GM18909 (cell line): Measurements from ENCODE around the gene MANEAL.

Experiments used
- ATAC-seq: cut with Tn5 transposase; IDR thresholded peaks from one replicate; pipeline ENCODE4 v1.9.1; 2021; ENCODE audit warnings: mild to moderate bottlenecking; ENCODE audit not compliant: unreplicated experiment, poor library complexity

The MANEAL gene

DNA sequence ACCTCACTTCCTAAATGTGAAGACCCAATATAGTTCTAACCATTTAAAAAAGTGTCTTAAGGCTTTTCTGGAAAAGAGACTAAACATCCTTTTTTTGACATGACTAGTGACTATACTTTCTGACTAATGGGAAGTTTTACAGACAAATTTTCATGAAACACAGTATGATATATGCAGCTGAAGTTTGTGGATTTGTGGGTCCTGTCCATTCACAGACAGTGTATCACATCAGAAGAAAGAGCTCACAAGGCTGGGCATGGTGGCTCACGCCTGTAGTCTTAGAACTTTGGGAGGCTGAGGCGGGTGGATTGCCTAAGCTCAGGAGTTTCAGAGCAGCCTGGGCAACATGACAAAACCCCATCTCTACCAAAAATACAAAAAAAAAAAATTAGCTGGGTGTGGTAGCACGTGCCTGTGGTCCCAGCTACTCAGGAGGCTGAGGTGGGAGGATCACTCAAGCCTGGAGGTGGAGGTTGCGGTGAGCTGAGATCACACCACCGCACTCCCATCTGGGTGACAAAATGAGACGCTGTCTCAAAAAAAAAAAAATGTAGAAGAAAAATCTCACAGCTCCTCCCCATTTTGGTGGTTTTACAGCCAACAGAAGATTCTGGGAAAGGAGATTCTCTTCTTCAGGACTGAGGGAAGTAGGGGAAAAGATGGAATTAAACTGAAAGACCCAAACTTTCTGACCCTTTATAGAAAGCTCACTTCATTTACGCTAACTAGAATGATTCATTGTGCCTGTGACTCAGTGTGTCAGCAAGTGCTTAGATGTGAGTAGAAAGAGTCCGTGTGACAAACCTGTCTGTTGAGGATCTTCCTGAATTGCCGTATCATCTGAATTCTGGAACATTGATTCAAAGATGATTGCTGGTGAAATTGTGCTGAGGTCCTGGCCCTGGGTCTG, 29.5 kb downstream of the MANEAL start:
- no peak for ATAC-seq

DNA sequence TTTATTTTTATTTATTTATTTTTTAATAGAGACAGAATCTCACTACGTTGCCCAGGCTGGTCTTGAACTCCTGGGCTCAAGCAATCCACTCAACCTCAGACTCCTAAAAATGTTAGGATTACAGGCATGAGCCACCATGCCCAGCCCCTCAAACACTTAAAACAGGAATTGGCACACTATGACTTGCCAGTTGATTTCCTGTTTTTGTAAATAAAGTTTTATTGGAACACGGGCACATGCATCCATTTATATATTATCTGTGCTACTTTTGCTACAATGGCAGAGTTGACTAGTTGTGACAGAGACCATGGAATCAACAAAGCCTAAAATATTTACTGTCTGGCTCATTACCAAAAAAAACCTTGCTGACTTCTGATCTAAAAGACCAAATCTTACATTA, 30.4 kb downstream of the MANEAL start:
- ATAC-seq = no peak

DNA sequence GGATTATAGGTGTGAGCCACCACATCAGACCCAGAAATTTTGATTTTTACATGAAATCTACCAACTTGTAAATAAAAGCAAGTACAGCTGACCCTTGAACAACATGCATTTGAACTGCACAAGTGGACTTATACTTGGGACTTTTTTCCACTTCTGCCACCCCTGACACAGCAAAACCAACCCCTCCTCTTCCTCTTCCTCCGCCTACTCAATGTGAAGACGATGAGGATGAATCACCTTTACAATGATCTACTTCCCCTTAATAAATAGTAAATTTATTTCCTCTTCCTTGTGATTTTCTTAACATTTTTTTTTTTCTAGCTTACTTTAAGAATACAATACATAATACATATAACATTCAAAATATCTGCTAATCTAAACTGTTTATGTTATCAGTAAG, 31.9 kb downstream of the MANEAL start:
- ATAC-seq = no peak

DNA sequence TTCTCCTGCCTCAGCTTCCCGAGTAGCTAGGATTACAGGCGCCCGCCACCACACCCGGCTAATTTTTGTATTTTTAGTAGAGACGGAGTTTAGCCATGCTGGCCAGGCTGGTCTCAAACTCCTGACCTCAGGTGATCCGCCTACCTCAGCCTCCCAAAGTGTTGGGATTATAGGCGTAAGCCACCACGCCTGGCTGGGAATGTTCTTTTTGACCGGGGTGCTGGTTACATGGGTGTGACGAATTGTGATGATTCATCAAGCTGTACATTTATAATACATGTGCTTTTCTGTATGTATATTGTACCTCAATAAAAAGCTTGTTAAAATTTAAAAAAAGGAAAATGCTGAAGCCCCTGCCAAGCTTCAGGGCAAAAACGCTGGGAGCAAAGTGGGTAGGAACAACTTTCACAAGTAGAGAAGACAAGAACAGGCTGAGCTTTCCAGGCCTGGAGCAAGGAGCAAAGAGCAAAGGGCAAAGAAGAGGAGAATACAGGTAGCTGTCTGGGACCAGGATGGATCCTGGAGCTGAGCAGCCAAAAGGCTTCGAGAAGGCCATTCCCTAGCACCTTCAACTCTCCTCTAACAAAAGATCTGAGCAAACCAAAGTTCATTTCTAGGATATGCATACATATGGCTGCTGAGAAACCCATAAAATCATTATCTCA, 34.9 kb downstream of the MANEAL start:
- ATAC-seq = no peak

DNA sequence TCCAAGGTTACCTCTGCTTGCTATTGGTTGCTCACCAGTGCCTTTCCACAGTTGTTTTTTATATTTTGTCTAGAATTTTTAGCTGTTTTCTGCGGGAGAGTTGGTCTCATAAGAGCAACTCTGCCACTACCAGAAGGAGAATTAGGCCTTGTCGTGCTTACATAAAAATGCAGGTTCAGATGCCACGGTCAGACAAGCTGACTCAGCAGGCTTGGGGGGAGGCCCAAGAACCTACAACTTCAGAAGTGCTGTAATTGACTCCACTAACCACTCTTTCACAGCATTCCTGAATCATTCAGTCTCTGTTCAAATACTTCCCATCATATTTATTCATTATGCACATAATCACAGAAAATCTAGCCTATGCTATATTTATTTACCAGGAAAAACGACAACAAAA, 37.5 kb downstream of the MANEAL start:
- no peak for ATAC-seq

DNA sequence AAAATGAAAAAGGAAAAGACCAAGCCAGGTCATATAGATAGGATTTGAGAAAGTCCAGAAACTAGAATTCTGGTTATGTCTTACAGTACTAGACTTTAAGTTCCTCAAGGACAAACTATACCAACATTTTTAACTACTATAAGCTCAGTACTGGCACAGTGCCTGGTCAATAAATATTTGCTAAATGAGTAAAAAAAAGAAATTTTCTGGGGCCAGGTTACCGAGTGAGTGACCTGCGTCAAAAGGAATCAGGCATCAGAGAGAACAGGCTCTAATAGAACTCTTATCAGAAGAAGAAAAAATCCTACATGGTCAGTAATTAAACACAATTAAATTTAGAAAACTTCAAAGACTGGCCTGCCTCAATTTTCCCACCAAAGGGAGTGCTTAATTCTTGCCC, 38.2 kb downstream of the MANEAL start:
- no peak for ATAC-seq

DNA sequence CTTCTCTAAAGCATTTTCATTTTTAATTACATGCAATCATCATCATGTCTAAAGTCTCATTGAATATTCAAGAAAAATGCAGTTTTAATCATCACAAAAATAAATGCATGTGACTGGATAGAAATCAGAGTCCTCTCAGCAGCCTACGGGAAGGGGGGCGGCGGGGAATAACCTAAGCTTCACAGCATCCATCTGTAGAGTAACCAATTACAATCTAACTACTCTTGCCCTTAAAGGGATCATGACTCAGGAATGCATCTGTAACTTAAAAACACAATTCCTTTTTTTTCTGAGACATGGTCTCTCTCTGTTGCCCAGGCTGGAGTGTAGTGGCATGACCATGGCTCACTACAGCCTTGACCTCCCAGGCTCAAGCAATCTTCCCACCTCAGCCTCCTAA, 43.1 kb downstream of the MANEAL start:
- ATAC-seq = no peak

DNA sequence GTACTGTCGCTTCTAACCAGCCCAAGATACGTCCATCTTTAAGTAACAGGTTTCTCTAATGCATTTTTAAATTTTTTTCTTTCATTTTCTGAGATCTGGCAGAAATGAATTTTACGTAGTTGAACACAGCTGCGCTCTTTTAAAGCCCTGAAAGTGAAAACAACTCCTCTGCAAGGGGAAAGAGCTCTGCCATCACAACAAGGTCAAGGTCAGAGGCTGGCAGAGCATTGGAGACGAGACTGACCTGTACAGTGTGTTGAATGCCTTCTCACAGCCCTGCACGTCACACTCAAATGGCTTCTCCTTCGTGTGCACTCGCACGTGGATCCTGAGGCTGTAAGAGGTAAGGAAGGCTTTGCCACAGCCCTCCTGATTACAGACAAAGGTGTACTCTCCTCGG, 46.0 kb downstream of the MANEAL start:
- no peak for ATAC-seq

DNA sequence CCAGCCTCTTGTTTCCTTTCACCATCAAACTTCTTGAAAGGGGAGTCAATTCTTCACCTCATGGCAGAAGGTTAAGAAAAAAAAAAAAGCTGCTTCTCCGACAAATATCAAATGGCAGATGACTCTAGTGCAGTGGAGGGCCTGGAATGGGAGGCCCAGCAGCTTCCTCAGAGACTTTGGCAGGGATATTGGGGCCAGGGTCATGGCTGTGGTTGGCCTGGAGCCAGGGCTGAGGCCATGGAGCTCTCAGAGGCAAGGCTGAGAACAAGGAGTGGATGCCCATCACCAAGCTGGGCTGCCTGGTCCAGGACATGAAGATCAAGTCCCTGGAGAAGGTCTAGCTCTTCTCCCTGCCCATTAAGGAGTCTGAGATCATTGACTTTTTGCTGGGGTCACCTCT, 47.1 kb downstream of the MANEAL start:
- no peak for ATAC-seq

DNA sequence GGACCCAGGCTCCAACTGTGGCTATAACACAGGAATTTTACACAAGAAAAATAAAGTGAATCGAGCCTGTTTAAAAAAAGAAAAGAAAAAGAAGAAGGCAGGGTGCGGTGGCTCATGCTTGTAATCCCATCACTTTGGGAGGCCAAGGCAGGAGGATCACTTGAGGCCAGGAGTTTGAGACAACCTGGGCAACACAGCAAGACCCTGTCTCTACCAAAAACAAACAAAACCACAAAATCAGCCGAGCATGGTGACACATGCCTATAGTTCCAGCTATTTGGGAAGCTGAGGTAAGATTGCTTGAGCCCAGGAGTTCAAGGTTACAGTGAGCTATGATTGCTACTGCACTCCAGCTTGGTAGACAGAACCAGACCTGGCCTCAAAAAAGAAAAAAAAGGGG, 48.0 kb downstream of the MANEAL start:
- ATAC-seq = no peak

DNA sequence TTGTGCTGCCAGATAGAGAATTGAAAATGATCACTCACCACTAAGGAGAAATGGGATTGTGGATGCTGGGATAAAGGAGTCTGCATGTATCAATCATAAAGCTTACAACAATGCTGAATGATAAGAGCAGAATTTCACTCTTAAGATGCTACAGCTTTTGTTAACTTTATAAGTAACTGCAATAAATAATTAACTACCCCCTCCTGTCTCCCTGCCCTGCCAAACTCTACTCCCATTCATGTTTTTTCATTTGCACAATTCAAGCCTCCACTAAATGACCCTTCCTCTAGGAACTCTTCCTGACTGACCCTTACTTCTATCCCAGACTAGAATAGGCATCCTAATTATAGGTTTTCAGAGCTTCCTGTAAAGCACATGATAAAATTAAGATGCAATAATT, 50.9 kb downstream of the MANEAL start:
- no peak for ATAC-seq

DNA sequence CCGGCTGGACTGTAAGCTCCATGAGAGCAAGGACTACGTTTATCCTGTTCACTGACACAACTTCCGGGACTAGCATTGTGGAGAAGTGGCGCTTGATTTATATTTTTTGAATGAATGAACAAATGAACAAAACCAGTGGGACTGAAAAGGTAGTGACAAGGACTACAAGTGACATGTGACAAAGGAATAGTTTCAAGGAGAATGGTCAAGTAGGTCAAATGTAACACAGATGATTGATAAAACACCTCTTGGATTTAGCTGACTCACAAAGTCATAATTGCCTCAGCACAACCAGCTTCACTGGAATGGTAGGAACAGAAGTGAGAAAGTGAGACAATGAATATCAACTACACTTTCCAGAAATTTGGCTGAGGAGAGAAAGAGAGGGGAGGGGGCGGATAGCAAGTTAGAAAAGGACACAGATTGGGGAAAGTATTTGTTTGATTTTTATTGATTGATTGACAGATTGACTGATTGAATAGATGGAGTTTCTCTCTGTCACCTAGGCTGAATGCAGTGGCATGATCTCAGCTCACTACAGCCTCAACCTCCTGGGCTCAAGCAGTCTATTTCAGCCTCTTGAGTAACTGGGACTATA, 51.5 kb downstream of the MANEAL start:
- ATAC-seq = no peak

DNA sequence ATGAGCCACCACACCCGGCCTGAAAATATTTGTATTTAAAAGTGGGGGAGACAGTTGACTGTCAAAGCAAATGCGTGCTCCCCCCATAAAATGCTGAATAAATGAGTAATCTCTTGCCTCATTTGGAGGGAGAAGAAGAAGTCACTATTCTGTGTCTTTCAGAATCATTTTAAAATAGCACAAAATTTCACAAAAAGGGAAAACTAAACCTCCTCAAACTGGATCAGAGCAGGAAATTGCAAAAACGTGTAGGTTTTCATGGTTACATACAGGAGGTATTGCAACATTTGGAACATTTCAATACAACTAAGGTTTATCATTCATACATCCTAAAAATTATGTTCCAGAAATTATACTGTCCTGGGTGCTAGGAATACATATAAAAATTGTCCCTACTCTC, 52.1 kb downstream of the MANEAL start:
- ATAC-seq = no peak

DNA sequence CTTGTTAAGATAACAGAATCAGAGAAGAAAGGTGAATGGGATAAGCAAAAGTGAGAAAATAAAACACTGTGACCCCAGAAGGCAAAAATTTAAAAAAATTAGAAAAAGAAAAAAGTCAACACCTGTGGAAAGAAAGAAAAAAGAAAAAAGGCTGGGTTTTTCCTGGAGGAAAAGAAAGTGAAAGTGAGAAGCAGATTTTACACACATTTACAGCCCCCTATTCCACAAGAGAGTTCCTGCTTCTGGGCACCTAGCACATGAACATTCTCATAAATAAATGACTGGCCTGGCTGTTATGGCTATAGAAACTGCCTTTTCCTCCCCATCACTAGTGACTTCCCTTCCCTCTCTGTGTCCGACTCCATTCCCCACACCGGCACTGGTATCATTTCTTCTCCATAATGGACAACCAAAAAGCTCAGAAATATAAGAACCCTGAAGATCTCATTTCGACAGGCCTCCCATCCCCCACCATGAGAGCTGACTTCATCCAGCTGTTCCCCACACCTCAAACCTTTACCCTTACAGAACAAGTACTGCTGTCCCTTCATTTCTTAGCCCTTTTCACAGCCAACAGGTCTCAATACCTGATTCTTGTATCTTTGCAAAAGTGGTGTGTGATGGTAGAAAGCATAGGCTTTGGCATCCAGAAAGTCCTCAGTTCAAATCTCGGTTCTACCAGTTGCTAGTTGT, 53.1 kb downstream of the MANEAL start:
- ATAC-seq = no peak

DNA sequence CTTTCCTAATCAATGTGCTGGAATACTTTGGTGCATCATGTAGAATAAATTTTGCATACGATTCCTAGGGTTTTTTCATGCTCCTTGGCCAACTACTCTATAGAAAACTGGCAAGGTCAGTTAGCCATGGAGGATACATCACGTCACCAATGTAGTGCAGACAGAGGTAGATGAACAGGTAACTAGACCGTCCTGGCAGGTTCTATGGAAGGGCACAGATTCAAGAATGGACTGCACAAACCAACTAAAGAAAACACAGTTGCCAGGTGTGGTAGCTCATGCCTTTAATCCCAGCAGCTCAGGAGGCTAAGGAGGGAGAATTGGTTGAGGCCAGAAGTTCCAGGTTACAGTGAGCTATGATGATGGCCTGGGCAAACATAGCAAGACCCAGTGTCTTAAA, 55.8 kb downstream of the MANEAL start:
- ATAC-seq = no peak

DNA sequence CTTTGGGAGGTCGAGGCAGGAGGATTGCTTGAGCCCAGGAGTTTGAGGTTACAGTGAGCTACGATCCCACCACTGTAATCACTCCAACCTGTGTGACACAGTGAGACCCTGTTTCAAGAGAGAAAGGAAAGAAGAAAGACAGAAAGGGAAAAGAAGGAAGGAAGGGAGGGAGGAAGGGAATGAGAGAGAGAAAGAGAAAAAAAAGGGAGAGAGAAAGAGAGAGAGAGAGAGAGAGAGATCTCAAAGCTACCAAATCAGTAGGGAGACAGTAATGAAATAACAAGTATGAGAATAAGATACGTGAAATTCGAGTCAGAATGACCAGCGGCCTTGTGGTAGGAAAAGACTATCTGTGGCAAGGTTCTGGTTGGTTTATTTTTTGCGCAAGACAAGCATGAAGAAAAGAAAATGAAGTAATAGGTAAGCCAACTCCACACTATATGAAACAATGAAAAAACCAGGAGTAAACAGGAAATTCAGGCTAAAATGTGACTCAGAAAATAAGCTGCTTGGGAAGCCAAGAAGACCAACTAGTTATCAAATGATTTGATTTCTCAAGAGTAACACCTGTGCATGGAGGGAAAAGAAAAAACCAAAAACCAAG, 56.8 kb downstream of the MANEAL start:
- ATAC-seq = no peak
